GM12891 (cell line): ENCODE data around the gene PIGZ.

ENCODE experiments used
- PAX5 ChIP-seq: IDR thresholded peaks from 2 replicates; pipeline ENCODE4 v1.6.1; 2011; ENCODE audit warnings: low read length, moderate library complexity, mild to moderate bottlenecking; ENCODE audit not compliant: insufficient read depth, severe bottlenecking
- POLR2A ChIP-seq: IDR thresholded peaks from 2 replicates; pipeline ENCODE4 v1.6.1; 2011; ENCODE audit warnings: low read depth, low read length, control low read depth
- POLR2AphosphoS5 ChIP-seq: IDR thresholded peaks from 2 replicates; pipeline ENCODE4 v1.6.1; 2011; ENCODE audit warnings: low read depth, low read length, control low read depth
- SPI1 ChIP-seq: IDR thresholded peaks from 2 replicates; pipeline ENCODE4 v1.6.1; 2011; ENCODE audit warnings: low read depth, low read length, control low read depth
- TAF1 ChIP-seq: IDR thresholded peaks from 2 replicates; pipeline ENCODE4 v1.6.1; 2011; ENCODE audit warnings: low read depth, low read length, control low read depth

DNA sequence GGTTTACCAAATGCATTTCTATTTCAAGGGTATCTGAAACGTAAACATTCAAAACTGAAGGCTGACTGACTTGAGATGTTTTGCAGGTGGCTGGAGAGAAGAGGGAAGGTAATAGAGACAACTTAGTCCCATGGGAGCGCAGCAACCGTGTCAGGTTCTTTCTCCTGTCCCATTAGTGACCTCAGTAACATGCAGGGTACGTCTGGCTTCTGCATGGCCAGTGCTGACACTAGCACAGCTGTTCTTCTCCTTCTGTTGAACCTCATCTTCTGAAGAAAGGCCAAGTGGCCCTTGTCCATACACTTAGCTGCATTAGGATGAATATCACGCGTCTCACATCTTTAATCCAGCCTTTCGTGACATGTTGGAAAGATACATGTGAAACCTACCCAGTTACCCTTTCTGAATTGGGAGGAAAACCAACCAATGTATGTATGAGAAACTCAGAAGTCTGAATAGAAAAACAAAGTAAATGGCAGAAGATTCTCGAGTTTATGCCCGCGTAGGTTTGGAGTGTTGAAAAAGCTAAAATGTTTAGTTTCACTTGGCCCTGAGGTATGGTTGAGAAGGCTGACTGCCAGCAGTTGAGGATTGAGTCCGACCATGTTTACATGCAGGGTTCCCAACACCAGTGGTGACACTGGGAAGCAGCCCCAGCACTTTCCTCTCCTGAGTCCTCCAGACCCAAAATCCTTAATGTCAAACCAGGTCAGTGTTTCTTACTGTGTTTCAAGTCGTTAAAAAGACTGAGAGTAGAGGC lies 36.6 kb downstream of the PIGZ start:
- TF ChIP-seq POLR2AphosphoS5: no peak
- TF ChIP-seq TAF1: no peak
- no peak for TF ChIP-seq POLR2A
- no peak for TF ChIP-seq SPI1
- TF ChIP-seq PAX5: no peak
